ENCODE measurements around the gene DNALI1. TPM values are rescaled to one million over a fixed set of nuclear protein-coding genes. Genes with fewer than 3 reads are reported as not detected.
A peak's percentile ranks its signal among the peaks of the same experiment; 100 is the strongest.
"Not testable (repeated sequence)": the region's sequence is repeated elsewhere in the genome, so short reads cannot be mapped to it uniquely, and the experiment has no call there.

The DNALI1 gene
- total and polyA plus RNA-seq, 2 experiments from 2014 or later = 11.5 to 38.8 TPM

DNA sequence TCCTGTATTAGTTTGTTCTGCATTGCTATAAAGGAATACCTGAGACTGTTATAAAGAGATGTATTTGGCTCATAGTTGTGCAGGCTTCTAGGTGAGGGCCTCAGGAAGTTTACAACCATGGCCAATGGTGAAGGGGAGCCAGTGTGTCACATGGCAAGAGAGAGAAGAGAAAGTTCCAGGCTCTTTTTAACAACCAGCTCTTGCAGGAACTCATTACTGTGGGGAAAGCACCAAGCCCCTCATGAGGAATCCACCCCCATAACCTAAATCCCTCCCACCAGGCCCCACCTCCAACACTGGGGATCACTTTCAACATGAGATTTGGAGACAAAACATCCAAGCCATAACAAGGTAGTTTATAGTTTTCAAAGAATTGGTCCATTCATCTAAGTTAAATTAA lies 37.1 kb upstream of the DNALI1 start:
- H3K4me3 ChIP-seq = no peak overlapping the region
- H3K36me3 ChIP-seq (replicated peaks; ENCODE audit: insufficient read depth, low read depth) = no peaks in the 10 kb centered on the region
- no peaks in the 10 kb centered on the region for H3K79me2 ChIP-seq
- no peaks in the 10 kb centered on the region for H4K20me1 ChIP-seq (ENCODE audit: insufficient read depth, poor library complexity, severe bottlenecking)
- H3K27me3 ChIP-seq = no peaks in the 10 kb centered on the region
- H3K9me2 ChIP-seq (replicated peaks; ENCODE audit: insufficient read depth) = no peaks in the 10 kb centered on the region
- H3K27ac ChIP-seq = no peak overlapping the region
- peaks cover 5% of the 10 kb centered on the region for H3K4me1 ChIP-seq (ENCODE audit: insufficient read depth)
- H3K4me2 ChIP-seq = no peak overlapping the region
- H3K9me3 ChIP-seq (ENCODE audit: low read depth) = no peaks in the 10 kb centered on the region
- no peak for TF ChIP-seq EZH2phosphoT487 (IDR thresholded peaks at IDR 0.05; ENCODE audit: low read depth, severe bottlenecking, unreplicated experiment)
- no peak for TF ChIP-seq EZH2 (IDR thresholded peaks at IDR 0.05; ENCODE audit: borderline replicate concordance)
- TF ChIP-seq, protein P1, sequence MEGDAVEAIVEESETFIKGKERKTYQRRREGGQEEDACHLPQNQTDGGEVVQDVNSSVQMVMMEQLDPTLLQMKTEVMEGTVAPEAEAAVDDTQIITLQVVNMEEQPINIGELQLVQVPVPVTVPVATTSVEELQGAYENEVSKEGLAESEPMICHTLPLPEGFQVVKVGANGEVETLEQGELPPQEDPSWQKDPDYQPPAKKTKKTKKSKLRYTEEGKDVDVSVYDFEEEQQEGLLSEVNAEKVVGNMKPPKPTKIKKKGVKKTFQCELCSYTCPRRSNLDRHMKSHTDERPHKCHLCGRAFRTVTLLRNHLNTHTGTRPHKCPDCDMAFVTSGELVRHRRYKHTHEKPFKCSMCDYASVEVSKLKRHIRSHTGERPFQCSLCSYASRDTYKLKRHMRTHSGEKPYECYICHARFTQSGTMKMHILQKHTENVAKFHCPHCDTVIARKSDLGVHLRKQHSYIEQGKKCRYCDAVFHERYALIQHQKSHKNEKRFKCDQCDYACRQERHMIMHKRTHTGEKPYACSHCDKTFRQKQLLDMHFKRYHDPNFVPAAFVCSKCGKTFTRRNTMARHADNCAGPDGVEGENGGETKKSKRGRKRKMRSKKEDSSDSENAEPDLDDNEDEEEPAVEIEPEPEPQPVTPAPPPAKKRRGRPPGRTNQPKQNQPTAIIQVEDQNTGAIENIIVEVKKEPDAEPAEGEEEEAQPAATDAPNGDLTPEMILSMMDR (IDR thresholded peaks at IDR 0.05; ENCODE audit: poor library complexity) = no peak
- DNase-seq (ENCODE audit: low spot score) = no peak
- no peak overlapping the region for H2AFZ ChIP-seq

GRCh38 chr1:37529888-37530287 lies 26.9 kb upstream of the DNALI1 start:
- H4K20me1 ChIP-seq (ENCODE audit: insufficient read depth, poor library complexity, severe bottlenecking); H3K4me2 ChIP-seq; H3K4me1 ChIP-seq (ENCODE audit: insufficient read depth); H3K27me3 ChIP-seq; H3K79me2 ChIP-seq; H3K4me3 ChIP-seq; H3K36me3 ChIP-seq (replicated peaks; ENCODE audit: insufficient read depth, low read depth); H3K9me3 ChIP-seq (ENCODE audit: low read depth); H3K27ac ChIP-seq; H3K9me2 ChIP-seq (replicated peaks; ENCODE audit: insufficient read depth); DNase-seq (ENCODE audit: low spot score); H2AFZ ChIP-seq: not testable (repeated sequence)
- 90% methylated on average over 1 of the region's 1 CpG for WGBS (ENCODE audit: low lambda C conversion rate, missing lambda C conversion rate)

GRCh38 chr1:37532418-37533156 lies 24.2 kb upstream of the DNALI1 start:
- not testable (repeated sequence) for H3K4me2 ChIP-seq; DNase-seq (ENCODE audit: low spot score); H3K27ac ChIP-seq; H2AFZ ChIP-seq; H3K4me3 ChIP-seq; H3K9me3 ChIP-seq (ENCODE audit: low read depth); H3K36me3 ChIP-seq (replicated peaks; ENCODE audit: insufficient read depth, low read depth); H3K79me2 ChIP-seq; H4K20me1 ChIP-seq (ENCODE audit: insufficient read depth, poor library complexity, severe bottlenecking); H3K27me3 ChIP-seq; H3K4me1 ChIP-seq (ENCODE audit: insufficient read depth); H3K9me2 ChIP-seq (replicated peaks; ENCODE audit: insufficient read depth)
- WGBS (ENCODE audit: low lambda C conversion rate, missing lambda C conversion rate) = 95% methylated on average over 4 of the region's 4 CpGs

DNA sequence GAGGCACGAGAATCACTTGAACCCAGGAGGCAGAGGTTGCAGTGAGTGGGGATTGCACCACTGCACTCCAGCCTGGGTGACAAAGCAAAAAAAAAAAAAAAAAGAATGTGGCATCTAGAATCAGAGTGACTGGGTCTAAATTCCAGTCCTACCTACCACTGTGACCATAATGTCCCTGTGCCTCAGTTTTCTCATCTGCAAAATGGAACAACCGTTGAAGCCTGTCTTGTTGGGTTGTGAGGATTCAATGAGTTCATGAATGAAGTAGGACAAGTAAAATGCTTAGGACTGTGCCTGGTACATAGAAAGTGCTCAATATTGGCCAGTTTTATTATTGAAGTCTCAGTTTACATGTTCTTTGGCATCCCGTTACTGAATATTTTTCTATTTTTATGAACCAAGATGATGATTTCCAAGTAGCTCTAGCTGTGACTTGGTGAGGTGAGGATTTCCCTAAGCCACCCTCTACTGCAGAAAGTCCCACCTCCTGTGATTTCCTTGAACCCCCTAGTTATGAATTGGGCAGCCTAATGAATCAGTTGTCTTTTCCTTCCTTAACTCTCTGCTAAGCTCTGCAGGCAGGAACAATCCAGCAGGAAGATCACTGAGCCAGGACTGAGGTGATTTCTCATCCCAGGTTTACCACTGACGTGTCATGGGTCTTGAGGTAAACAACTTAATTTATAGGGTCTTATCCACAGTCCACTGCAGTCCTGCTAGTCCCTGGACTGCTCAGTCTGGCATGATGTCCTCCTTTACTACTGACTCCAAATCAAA lies 23.2 kb upstream of the DNALI1 start:
- no peaks in the 10 kb centered on the region for H3K36me3 ChIP-seq (replicated peaks; ENCODE audit: insufficient read depth, low read depth)
- H3K27ac ChIP-seq = peak overlapping the region; percentile 89
- no peaks in the 10 kb centered on the region for H4K20me1 ChIP-seq (ENCODE audit: insufficient read depth, poor library complexity, severe bottlenecking)
- H3K4me2 ChIP-seq = no peak overlapping the region
- no peak overlapping the region for H2AFZ ChIP-seq
- no peak overlapping the region for H3K4me3 ChIP-seq
- no peak for DNase-seq (ENCODE audit: low spot score)
- no peaks in the 10 kb centered on the region for H3K4me1 ChIP-seq (ENCODE audit: insufficient read depth)
- no peaks in the 10 kb centered on the region for H3K79me2 ChIP-seq
- H3K9me2 ChIP-seq (replicated peaks; ENCODE audit: insufficient read depth) = no peaks in the 10 kb centered on the region
- TF ChIP-seq EZH2 (IDR thresholded peaks at IDR 0.05; ENCODE audit: borderline replicate concordance) (no peak), EZH2phosphoT487 (IDR thresholded peaks at IDR 0.05; ENCODE audit: low read depth, severe bottlenecking, unreplicated experiment) (no peak)
- TF ChIP-seq, protein P1 (IDR thresholded peaks at IDR 0.05; ENCODE audit: poor library complexity) = no peak
- H3K27me3 ChIP-seq = no peaks in the 10 kb centered on the region
- no peaks in the 10 kb centered on the region for H3K9me3 ChIP-seq (ENCODE audit: low read depth)
- WGBS (ENCODE audit: low lambda C conversion rate, missing lambda C conversion rate) = 98% methylated on average over 4 of the region's 4 CpGs

Data from hepatocyte (in vitro differentiated cells).